Memory B cell (primary cell): ENCODE data around the gene AP1AR.
"Not testable (repeated sequence)": the region's sequence is repeated elsewhere in the genome, so short reads cannot be mapped to it uniquely, and the experiment has no call there.

Experiments
- ATAC-seq: fragments of 150-1000 bp; cut with Tn5 transposase; 2 replicates; pipeline ENCODE4 v1.10.0; 2021; ENCODE audit warnings: low read depth, mild to moderate bottlenecking, moderate library complexity
- DNase-seq, 2 donors: peaks; one replicate each; pipeline ENCODE4 v3.0.0; 2022; ENCODE audit warnings: low spot score in 2 of 2
- H3K27ac Mint-ChIP-seq: one replicate; pipeline ENCODE4 v1.8.0; 2022; ENCODE audit warnings: mild to moderate bottlenecking, moderate library complexity, mixed read lengths
- H3K27me3 Mint-ChIP-seq: one replicate; pipeline ENCODE4 v1.8.0; 2022; ENCODE audit warnings: mixed read lengths
- H3K36me3 Mint-ChIP-seq: one replicate; pipeline ENCODE4 v1.8.0; 2022; ENCODE audit warnings: mild to moderate bottlenecking, mixed read lengths
- H3K4me1 Mint-ChIP-seq: one replicate; pipeline ENCODE4 v1.8.0; 2022; ENCODE audit warnings: mixed read lengths
- H3K4me3 Mint-ChIP-seq: one replicate; pipeline ENCODE4 v1.8.0; 2022; ENCODE audit warnings: mild to moderate bottlenecking, moderate library complexity, mixed read lengths
- H3K9me3 Mint-ChIP-seq: one replicate; pipeline ENCODE4 v1.8.0; 2022; ENCODE audit warnings: mixed read lengths

AP1AR gene

DNA sequence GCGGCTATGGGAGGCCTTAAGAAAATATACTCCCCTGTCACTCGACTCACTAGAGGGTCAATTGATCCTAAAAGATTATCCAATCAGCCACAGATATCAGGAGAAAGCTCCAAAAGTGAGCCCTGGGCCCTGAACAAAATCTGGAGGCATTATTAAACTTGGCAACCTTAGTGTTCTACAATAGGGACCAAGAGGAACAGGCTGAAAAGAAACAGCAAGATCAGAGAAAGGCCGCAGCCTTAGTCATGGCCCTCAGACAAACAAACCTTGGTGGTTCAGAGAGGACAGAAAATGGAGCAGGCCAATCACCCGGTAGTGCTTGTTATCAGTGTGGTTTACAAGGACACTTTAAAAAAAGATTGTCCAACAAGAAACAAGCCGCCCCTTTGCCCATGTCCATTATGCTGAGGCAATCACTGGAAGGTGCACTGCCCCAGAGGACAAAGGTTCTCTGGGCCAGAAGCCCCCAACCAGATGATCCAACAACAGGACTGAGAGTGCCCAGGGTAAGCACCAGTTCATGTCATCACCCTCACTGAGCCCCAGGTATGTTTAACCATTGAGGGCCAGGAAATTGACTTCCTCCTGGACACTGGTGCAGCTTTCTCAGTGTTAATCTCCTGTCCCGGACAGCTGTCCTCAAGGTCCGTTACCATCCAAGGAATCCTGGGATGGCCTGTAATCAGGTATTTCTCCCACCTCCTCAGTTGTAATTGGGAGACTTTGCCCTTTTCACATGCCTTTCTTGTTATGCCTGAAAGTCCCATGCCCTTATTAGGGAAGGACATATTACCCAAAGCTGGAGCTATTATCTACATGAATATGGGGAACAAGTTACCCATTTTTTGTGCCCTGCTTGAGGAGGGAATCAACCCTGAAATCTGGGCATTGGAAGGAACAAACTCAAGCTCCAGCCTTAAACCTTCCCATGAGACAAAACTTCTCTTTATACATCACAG lies 23.2 kb upstream of the AP1AR start:
- not testable (repeated sequence) for H3K36me3 Mint-ChIP-seq, ATAC-seq, DNase-seq, H3K4me3 Mint-ChIP-seq, H3K4me1 Mint-ChIP-seq, H3K9me3 Mint-ChIP-seq, H3K27me3 Mint-ChIP-seq, H3K27ac Mint-ChIP-seq

GRCh38 chr4:112210777-112211176 lies 20.8 kb upstream of the AP1AR start:
- peaks cover 2% of the 10 kb centered on the region for H3K4me1 Mint-ChIP-seq
- no peaks in the 10 kb centered on the region for H3K9me3 Mint-ChIP-seq
- no peaks in the 10 kb centered on the region for H3K36me3 Mint-ChIP-seq
- no peak overlapping the region for H3K4me3 Mint-ChIP-seq
- H3K27me3 Mint-ChIP-seq, result no peaks in the 10 kb centered on the region
- ATAC-seq, result no peak
- no peak for DNase-seq
- H3K27ac Mint-ChIP-seq, result no peak overlapping the region

DNA sequence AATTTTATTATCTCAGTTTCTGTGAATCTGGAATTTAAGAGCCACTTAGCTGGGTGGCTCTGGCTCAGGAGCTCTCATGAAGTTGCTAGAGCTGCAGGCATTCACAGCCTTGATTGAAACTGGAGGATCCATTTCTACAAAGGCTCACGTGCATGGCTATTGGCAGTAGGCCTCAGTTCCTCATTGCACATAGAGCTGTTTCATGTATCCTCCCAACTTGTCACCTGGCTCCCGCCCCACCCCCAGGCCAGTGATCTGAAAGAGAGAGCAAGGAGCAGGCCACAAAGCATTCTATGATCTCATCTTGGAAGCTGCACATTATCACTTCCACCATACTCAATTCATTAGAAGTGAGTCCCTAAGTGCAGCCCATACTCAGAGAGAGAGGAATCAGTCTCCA lies 18.5 kb upstream of the AP1AR start:
- H3K27me3 Mint-ChIP-seq, result no peaks in the 10 kb centered on the region
- no peak overlapping the region for H3K27ac Mint-ChIP-seq
- no peak for DNase-seq

DNA sequence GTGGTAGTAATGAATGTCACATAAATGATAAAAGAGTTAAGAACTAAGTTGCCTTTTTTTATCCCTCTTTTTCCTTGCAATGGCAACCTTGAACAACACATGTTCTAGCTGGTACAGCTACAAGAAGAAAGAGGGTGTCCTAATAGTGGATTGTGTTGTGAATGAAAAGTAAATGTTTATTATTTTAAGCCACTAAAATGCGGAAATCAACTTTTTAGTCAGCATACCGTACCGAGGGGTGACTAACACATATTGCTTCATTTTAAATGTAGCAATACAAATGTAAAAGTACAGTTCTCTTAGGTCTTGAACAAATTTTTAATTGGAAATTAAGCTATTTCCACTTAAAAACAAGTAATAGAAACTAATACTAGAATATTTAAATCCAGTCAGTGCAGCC lies 17.7 kb upstream of the AP1AR start:
- ATAC-seq (no peak), DNase-seq (no peak)
- no peaks in the 10 kb centered on the region for H3K9me3 Mint-ChIP-seq
- H3K4me3 Mint-ChIP-seq, result no peak overlapping the region
- H3K4me1 Mint-ChIP-seq, result peaks cover 2% of the 10 kb centered on the region
- H3K36me3 Mint-ChIP-seq, result no peaks in the 10 kb centered on the region
- no peaks in the 10 kb centered on the region for H3K27me3 Mint-ChIP-seq
- no peak overlapping the region for H3K27ac Mint-ChIP-seq

More for the DNA sequence above, 18.5 kb upstream of the AP1AR start:
- ATAC-seq, result peak; percentile 49
- Mint-ChIP-seq H3K4me3 (no peak overlapping the region), H3K36me3 (no peaks in the 10 kb centered on the region), H3K4me1 (peaks cover 2% of the 10 kb centered on the region), H3K9me3 (no peaks in the 10 kb centered on the region)

- Mint-ChIP-seq H3K4me3 (no peak overlapping the region), H3K4me1 (peaks cover 2% of the 10 kb centered on the region), H3K9me3 (no peaks in the 10 kb centered on the region), H3K36me3 (no peaks in the 10 kb centered on the region), H3K27me3 (no peaks in the 10 kb centered on the region), H3K27ac (no peak overlapping the region)
- no peak for ATAC-seq
- no peak for DNase-seq
These were observed 17.0 kb upstream of the AP1AR start for GRCh38 chr4:112214390-112215264.

DNA sequence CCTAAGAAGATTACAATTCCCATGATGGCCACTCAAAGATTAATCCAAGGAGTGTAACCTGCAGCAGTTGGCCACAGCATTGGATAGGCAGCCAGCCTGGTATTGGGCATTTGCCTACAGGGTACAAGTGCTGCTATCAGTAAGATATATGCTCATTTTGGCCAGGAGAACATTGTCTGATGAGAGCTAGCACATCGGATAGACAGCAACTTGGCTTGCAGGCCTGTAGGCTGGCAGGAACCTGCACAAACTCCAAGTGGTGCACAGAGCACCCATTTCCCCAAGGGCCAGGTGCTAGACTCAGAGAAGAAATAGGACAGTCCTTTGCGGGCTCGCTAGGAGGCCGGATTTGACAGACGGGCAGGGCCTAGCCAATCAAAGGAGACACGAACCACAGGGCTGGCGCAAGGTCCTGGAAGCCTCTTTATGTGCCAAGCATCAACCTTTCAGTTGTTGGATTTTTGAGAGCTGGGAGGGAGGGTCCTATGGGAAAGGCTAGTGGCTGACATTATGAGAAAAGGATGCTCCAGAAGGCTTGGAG lies 11.7 kb upstream of the AP1AR start:
- H3K4me1 Mint-ChIP-seq, result no peaks in the 10 kb centered on the region
- DNase-seq (no peak), ATAC-seq (no peak)
- no peak overlapping the region for H3K27ac Mint-ChIP-seq
- no peaks in the 10 kb centered on the region for H3K9me3 Mint-ChIP-seq
- no peak overlapping the region for H3K4me3 Mint-ChIP-seq
- H3K27me3 Mint-ChIP-seq, result no peaks in the 10 kb centered on the region
- no peaks in the 10 kb centered on the region for H3K36me3 Mint-ChIP-seq

- H3K27me3 Mint-ChIP-seq, result peaks cover 3% of the 10 kb centered on the region
- no peak overlapping the region for H3K27ac Mint-ChIP-seq
- no peaks in the 10 kb centered on the region for H3K9me3 Mint-ChIP-seq
- H3K4me3 Mint-ChIP-seq, result no peak overlapping the region
- DNase-seq, result no peak
- no peaks in the 10 kb centered on the region for H3K4me1 Mint-ChIP-seq
- no peaks in the 10 kb centered on the region for H3K36me3 Mint-ChIP-seq
- ATAC-seq, result no peak
These were observed 9.2 kb upstream of the AP1AR start for GRCh38 chr4:112222219-112222955.

DNA sequence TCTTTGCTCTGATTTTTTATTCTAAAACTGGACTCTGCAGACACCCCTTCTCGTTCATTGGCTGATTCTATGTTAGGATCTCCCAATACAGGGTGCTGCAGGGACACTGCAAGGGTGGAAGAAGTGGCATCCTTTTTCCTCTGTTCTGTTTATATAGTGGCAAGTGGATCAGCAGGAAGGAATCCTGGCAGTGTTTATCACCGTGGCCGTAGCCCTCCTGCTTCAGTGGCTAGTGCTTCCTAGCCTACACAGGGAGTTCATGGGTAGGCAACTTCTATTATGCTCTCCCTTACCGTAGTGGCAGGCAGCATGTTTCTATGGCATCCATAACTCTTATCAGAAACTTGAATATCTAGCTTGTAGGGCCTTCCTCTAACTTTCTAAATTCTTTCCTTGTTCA lies 6.4 kb upstream of the AP1AR start:
- Mint-ChIP-seq H3K27me3 (peaks cover 3% of the 10 kb centered on the region), H3K36me3 (no peaks in the 10 kb centered on the region), H3K9me3 (no peaks in the 10 kb centered on the region), H3K4me3 (no peak overlapping the region), H3K4me1 (no peaks in the 10 kb centered on the region), H3K27ac (no peak overlapping the region)
- DNase-seq (no peak), ATAC-seq (no peak)

- Mint-ChIP-seq H3K27ac (peak overlapping the region; percentile 95), H3K27me3 (peaks cover 3% of the 10 kb centered on the region), H3K36me3 (no peaks in the 10 kb centered on the region), H3K4me3 (peak overlapping the region; percentile 98), H3K4me1 (peaks cover 10% of the 10 kb centered on the region), H3K9me3 (no peaks in the 10 kb centered on the region)
- peak; percentile 95 to 96 for DNase-seq
- ATAC-seq, result peak; percentile 82
These were observed 458 bp upstream of the AP1AR start for GRCh38 chr4:112230879-112231778.

DNA sequence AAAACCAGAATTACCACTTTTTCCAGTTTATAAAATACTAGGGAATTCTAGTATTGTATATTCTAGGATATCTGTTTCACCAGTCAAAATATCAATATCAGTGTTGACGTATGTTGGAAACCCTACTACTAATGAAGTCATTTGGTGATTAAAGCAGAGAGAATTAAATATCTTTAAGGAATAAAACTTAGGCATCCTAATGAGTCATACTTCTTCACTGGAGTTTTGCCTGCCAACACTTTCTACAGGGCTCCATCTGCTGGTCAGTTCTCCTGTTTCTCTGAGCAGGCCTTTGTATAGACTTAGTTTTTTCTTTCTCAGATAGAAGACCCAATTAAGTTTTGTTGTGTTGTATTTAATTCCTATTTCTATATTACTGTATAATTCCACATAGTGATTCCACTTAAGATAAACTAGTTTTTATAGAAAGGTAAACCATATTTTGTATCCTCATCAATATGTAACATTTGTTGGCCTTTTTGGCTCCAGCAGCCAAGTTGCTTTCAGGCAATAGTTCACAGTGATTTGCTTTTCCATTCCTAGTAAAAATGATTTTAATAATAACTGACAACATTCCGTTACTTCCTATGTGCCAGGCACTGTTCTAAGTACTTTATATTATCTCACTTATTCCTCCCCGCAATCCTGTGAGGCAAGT lies 3.5 kb downstream of the AP1AR start:
- DNase-seq (peak in 1 of 2 donors; percentile 23), ATAC-seq (no peak)
- H3K27ac Mint-ChIP-seq, result no peak overlapping the region
- H3K4me1 Mint-ChIP-seq, result peaks cover 21% of the 10 kb centered on the region
- no peaks in the 10 kb centered on the region for H3K27me3 Mint-ChIP-seq
- H3K4me3 Mint-ChIP-seq, result no peak overlapping the region
- peaks cover 14% of the 10 kb centered on the region for H3K36me3 Mint-ChIP-seq
- no peaks in the 10 kb centered on the region for H3K9me3 Mint-ChIP-seq

GRCh38 chr4:112236040-112236439 lies 4.5 kb downstream of the AP1AR start:
- Mint-ChIP-seq H3K27me3 (no peaks in the 10 kb centered on the region), H3K27ac (no peak overlapping the region), H3K4me1 (peaks cover 21% of the 10 kb centered on the region), H3K9me3 (no peaks in the 10 kb centered on the region), H3K36me3 (peaks cover 17% of the 10 kb centered on the region), H3K4me3 (no peak overlapping the region)
- DNase-seq (no peak), ATAC-seq (no peak)

DNA sequence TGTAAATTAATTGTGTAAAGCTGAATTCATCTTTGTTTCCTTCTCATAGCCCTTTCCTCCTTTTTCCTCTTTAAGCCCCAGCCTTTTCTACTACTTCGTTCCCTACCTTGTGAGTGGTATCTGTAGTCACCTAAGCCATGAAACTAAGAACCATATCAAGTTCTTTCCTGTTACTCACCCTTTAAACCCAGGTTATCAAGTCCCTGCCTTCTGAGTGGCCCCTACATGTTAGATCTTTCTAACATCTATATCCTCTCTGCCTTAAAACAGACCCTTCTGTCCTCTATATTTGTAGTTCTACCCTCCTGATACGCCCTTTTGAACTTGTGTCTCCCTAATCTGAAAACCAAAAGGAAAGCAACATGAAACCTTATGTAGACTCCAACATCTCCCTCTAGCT lies 7.2 kb downstream of the AP1AR start:
- H3K4me3 Mint-ChIP-seq, result no peak overlapping the region
- ATAC-seq, result no peak
- peaks cover 28% of the 10 kb centered on the region for H3K4me1 Mint-ChIP-seq
- DNase-seq, result no peak
- H3K36me3 Mint-ChIP-seq, result peaks cover 23% of the 10 kb centered on the region
- H3K27ac Mint-ChIP-seq, result no peak overlapping the region
- no peaks in the 10 kb centered on the region for H3K9me3 Mint-ChIP-seq
- no peaks in the 10 kb centered on the region for H3K27me3 Mint-ChIP-seq
